ENCODE results near the gene LRPAP1. TPM values are rescaled to one million over a fixed set of nuclear protein-coding genes. Genes with fewer than 3 reads are reported as not detected.

Gene LRPAP1
- polyA plus RNA-seq, 1 of the 3 experiments (the other 2 are of a cell fraction): 209 TPM

DNA sequence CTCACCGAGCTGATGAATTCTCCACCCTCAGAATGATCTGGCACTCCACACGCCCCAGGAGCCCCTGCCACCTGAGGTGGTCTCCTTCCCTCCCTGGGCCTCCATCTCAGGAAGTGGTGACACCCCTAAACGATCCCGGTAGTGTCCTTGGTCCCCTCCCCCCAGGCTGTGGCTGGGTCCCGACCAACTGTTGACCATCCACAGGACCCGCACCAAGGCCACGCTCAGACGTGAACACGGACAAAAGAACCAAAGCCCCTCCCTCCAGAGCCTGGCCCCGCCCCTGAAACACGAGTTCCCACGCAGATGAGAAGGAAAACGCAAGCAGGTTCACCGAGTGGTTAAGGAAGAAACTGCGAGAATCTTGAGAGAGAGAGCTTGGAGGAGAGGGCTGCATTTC is 16.6 kb downstream of the LRPAP1 start:
- H2AFZ ChIP-seq (ENCODE audit: low read depth): no peak overlapping the region
- no peak overlapping the region for H3K27ac ChIP-seq (ENCODE audit: low read depth in 2 of 2, low read length in 1 of 2)
- H3K4me3 ChIP-seq (ENCODE audit: low read depth in 2 of 2, low read length in 1 of 2): no peak overlapping the region
- no peak overlapping the region for H3K9ac ChIP-seq
- no peaks in the 10 kb centered on the region for H3K4me1 ChIP-seq (ENCODE audit: control insufficient read depth in 1 of 2, insufficient read depth in 2 of 2, low read depth in 1 of 2, low read length in 1 of 2)
- POLR2A ChIA-PET: no interaction called here
- DNase-seq: no peak
- no peaks in the 10 kb centered on the region for H3K27me3 ChIP-seq (ENCODE audit: insufficient read depth)
- 94% methylated on average over 15 of the region's 15 CpGs for WGBS (ENCODE audit: low lambda C conversion rate)
- no peaks in the 10 kb centered on the region for H4K20me1 ChIP-seq (ENCODE audit: insufficient read depth)
- no peak overlapping the region for H3K4me2 ChIP-seq
- H3F3A ChIP-seq (replicated peaks; ENCODE audit: insufficient read depth): no peaks in the 10 kb centered on the region
- no peak for TF ChIP-seq NRF1 (IDR thresholded peaks at IDR 0.05; ENCODE audit: low read depth, low read length)
- no peak for TF ChIP-seq POLR2AphosphoS5 (IDR thresholded peaks at IDR 0.05; ENCODE audit: low read depth, low read length)
- TF ChIP-seq EZH2phosphoT487 (IDR thresholded peaks at IDR 0.05; ENCODE audit: borderline replicate concordance, low read depth): no peak
- TF ChIP-seq, protein P1, sequence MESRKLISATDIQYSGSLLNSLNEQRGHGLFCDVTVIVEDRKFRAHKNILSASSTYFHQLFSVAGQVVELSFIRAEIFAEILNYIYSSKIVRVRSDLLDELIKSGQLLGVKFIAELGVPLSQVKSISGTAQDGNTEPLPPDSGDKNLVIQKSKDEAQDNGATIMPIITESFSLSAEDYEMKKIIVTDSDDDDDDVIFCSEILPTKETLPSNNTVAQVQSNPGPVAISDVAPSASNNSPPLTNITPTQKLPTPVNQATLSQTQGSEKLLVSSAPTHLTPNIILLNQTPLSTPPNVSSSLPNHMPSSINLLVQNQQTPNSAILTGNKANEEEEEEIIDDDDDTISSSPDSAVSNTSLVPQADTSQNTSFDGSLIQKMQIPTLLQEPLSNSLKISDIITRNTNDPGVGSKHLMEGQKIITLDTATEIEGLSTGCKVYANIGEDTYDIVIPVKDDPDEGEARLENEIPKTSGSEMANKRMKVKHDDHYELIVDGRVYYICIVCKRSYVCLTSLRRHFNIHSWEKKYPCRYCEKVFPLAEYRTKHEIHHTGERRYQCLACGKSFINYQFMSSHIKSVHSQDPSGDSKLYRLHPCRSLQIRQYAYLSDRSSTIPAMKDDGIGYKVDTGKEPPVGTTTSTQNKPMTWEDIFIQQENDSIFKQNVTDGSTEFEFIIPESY (IDR thresholded peaks at IDR 0.05; ENCODE audit: borderline replicate concordance, low read depth): no peak
- TF ChIP-seq FOXM1 (IDR thresholded peaks at IDR 0.05; ENCODE audit: low read depth): no peak
- no peak for TF ChIP-seq MEF2A (IDR thresholded peaks at IDR 0.05; ENCODE audit: borderline replicate concordance, low read depth)
- no peak for TF ChIP-seq TAF1 (IDR thresholded peaks at IDR 0.05; ENCODE audit: borderline replicate concordance, low read depth, low read length)
- no peak for TF ChIP-seq CHD2 (IDR thresholded peaks at IDR 0.05; ENCODE audit: low read length, partially characterized antibody)
- no peak for TF ChIP-seq ELF1 (IDR thresholded peaks at IDR 0.05)
- TF ChIP-seq TCF12 (IDR thresholded peaks at IDR 0.05): no peak
- no peak for TF ChIP-seq GABPA (IDR thresholded peaks at IDR 0.05; ENCODE audit: low read depth)
- no peak for TF ChIP-seq RCOR1 (IDR thresholded peaks at IDR 0.05; ENCODE audit: low read length)
- no peak for TF ChIP-seq MXI1 (IDR thresholded peaks at IDR 0.05; ENCODE audit: low read depth, low read length)
- TF ChIP-seq, protein P2, sequence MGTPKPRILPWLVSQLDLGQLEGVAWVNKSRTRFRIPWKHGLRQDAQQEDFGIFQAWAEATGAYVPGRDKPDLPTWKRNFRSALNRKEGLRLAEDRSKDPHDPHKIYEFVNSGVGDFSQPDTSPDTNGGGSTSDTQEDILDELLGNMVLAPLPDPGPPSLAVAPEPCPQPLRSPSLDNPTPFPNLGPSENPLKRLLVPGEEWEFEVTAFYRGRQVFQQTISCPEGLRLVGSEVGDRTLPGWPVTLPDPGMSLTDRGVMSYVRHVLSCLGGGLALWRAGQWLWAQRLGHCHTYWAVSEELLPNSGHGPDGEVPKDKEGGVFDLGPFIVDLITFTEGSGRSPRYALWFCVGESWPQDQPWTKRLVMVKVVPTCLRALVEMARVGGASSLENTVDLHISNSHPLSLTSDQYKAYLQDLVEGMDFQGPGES (IDR thresholded peaks at IDR 0.05; ENCODE audit: low read depth, low read length): no peak
- no peak for TF ChIP-seq NFIC (IDR thresholded peaks at IDR 0.05; ENCODE audit: borderline replicate concordance)
- TF ChIP-seq SIN3A (IDR thresholded peaks at IDR 0.05; ENCODE audit: borderline replicate concordance, low read depth, low read length): no peak
- no peak for TF ChIP-seq TEAD4 (IDR thresholded peaks at IDR 0.05; ENCODE audit: borderline replicate concordance, insufficient read depth)
- no peak for TF ChIP-seq SMC3 (IDR thresholded peaks at IDR 0.05; ENCODE audit: low read depth, low read length)
- no peaks in the 10 kb centered on the region; the same call in 1 of the 2 replicates for H3K79me2 ChIP-seq (ENCODE audit: insufficient read depth)
- H3K9me3 ChIP-seq: no peaks in the 10 kb centered on the region
- CTCF ChIA-PET: interaction anchor here (0.8 to 2.4 kb wide), 4 partner anchors 10 to 169 kb away, joined by 3 to 14 read pairs (median 6); no protein-coding TSS in a partner anchor
- H3K9me2 ChIP-seq: no peaks in the 10 kb centered on the region
- peaks cover 3 to 83% of the 10 kb centered on the region in 2 experiments for H3K36me3 ChIP-seq (replicated peaks in 1 of 2; ENCODE audit: control insufficient read depth in 1 of 2, insufficient read depth in 2 of 2, low read length in 1 of 2)

All from SK-N-SH (cell line).